Jurkat, Clone E6-1 (cell line): ENCODE data around the gene DNASE1.

Experiments used
- DNase-seq: peaks from one replicate; pipeline ENCODE4 v3.0.0-alpha.2; 2011; ENCODE audit warnings: low read depth, low spot score
- H3K4me3 ChIP-seq: 2 replicates; pipeline ENCODE4 v1.5.1; 2011; ENCODE audit warnings: mild to moderate bottlenecking, low read length, control low read depth, moderate library complexity

Gene DNASE1

GRCh38 chr16:3690470-3690928 is 36.0 kb downstream of the DNASE1 start:
- peak; percentile 71 for DNase-seq
- no peak overlapping the region for H3K4me3 ChIP-seq

GRCh38 chr16:3690980-3691720 is 36.7 kb downstream of the DNASE1 start:
- H3K4me3 ChIP-seq, result no peak overlapping the region
- no peak for DNase-seq

DNA sequence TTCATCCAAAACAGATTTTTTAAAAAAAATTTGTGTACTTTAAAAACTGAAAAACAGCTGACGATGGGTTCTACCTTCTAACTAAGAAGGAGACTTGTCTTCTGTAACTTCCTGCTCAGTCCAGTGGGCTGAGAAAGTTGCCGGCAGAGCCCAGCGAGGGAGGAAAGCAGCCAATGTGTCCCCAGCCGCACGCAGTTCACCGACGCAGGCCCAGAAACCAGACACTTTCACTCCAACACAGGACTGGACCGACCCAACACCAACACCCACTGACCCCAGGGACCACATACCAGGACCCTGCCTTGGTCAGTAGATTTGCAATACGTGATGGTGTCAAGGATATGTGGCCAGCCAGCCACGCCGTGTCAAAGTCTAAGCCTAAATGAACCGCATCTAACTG is 37.3 kb downstream of the DNASE1 start:
- H3K4me3 ChIP-seq, result no peak overlapping the region

DNA sequence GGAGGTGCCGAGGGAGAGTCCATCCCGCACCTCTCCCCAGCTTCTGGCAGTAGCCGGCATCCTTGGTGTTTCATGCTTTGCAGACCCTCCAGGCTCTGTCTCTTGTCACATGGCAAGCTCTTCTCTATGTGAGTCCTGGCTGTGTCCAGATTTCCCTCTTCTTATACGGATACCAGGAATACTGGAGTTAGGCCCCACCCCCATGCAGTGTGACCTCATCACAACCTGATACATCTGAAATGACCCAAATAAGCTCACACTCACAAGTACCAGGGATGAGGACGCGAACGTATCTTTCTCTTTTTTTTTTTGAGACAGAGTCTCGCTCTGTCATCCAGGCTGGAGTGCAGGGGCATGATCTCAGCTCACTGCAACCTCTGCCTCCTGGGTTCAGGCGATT is 39.6 kb downstream of the DNASE1 start:
- H3K4me3 ChIP-seq, result no peak overlapping the region
- DNase-seq, result no peak

More for the DNA sequence above, 37.3 kb downstream of the DNASE1 start:
- DNase-seq, result no peak

DNA sequence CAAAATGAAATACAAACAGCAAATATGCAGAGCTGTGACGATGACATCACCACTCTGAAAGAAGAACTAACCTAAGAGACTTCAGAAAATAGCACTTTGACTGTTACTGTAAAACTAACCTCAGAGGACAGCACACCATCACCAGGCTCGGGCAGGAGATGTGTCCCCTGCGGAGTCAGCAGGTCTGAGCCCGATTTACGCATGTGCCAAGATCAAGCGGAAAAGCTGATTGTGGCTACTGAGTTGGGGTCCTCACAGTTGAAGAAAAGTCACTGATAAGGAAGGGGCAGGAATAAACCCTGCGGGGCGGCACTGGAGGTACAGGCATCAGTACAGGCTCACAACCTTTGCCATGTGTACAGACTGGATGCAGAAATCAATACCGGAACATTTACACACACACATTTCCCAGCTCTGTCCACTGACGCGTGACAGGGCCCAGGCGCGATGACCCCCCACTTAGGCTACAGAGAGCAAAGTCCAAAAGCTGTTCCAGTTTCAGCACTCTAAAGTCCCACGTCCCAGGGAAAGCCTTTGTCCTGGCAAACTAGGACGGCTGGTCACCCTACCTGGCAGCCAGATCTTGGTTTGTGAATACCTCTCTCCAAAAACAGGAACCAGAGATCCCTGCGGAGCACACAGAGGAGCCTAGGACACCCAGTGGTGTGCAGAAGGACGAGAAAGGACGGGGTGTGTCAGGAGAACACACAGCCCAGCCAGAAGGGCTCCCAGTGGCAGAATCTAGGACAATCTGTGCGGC is 41.3 kb downstream of the DNASE1 start:
- no peak overlapping the region for H3K4me3 ChIP-seq
- no peak for DNase-seq

DNA sequence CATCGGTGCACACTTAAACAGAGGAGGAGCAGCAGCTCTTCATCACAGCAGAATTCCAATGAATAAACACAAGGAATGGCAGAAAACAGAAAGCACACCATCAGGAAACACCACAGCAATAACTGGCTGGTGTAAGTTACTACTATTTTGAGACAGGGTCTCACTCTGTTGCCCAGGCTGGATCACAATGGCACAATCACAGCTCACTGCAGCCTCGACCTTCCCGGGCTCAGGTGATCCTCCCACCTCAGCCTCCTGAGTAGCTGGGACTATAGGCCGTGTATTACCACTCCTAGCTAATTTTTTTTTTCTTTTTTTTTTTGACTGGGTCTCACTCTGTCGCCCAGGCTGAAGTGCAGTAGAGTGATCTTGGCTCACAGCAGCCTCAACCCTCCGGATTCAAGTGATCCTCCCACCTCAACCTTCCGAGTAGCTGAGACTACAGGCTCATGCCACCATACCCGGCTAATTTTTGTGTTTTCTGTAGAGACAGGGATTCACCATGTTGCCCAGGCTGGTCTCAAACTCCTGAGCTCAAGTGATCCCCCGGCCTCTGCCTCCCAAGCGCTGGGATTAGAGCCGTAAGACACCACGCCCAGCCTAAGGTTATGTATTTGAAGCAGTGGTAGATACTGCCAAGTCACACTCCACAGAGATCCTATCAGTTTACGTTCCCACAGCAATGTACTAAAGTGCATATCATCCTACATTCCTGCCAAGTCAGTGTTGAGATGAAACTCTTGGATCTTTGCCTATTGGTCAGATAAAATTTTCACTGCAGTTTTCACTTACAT is 42.1 kb downstream of the DNASE1 start:
- no peak for DNase-seq
- H3K4me3 ChIP-seq, result no peak overlapping the region

DNA sequence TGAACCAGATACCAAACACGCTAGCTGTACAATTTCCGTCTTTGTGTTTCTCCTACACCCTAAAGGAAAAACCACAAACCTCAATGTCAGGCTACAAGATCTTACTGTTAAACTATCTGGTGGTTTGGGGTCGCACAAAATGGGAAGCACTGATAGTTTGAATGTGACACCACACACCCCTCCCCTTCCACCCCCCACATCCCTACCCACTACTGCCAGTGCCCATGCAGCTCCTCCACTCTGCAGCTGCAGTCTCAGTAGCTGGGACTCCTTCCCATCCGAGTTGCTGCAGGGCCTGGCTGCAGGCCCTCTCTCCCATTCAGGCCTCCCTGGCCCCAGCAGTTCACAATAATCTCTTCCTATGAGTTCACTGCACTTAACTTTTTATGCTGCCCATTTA is 44.5 kb downstream of the DNASE1 start:
- H3K4me3 ChIP-seq, result no peak overlapping the region
- DNase-seq, result peak; percentile 98

GRCh38 chr16:3701531-3701930 is 47.0 kb downstream of the DNASE1 start:
- DNase-seq, result no peak
- H3K4me3 ChIP-seq, result no peak overlapping the region

GRCh38 chr16:3702082-3702481 is 47.6 kb downstream of the DNASE1 start:
- no peak overlapping the region for H3K4me3 ChIP-seq
- DNase-seq, result no peak

DNA sequence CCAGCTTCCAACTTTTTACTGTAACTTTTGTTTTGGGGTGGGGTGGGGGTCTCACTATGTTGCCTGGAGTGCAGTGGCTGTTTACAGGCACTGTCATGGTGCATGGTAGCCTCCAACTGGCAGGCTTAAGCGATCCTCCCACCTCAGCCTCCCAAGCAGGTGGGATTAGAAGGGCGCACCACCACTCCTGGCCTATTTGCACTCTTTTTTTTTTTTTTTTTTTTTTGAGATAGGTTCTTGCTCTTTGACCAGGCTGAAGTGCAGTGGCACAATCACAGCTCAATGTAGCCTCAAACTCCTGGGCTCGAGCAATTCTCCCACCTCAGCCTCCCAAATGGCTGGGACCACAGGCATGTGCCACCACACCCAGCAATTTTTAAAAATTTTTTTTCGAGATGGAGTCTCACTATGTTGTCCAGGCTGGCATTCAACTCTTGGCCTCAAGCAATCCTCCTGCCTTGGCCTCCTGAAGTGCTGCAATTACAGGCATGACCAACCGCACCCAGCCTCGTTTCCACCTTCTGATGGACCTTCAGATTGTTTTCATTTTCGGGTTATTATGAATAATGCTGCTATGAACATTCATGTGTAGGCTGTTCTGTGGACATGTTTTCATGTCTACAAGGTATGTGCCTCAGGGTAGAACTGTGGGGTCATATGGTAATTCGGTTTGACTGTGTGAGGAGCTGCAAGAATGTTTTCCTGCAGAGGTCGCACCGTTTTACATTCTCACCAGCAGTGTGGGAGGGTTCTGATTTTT is 51.9 kb downstream of the DNASE1 start:
- no peak overlapping the region for H3K4me3 ChIP-seq
- no peak for DNase-seq
